ENCODE results near the gene LRRD1. TPM values are rescaled to one million over a fixed set of nuclear protein-coding genes. Genes with fewer than 3 reads are reported as not detected.
"Not testable (repeated sequence)": the region's sequence is repeated elsewhere in the genome, so short reads cannot be mapped to it uniquely, and the experiment has no call there.

Gene LRRD1
- total RNA-seq, 1 donor from 2014 or later = 0.09 TPM

GRCh38 chr7:92134271-92135051 is 44.5 kb downstream of the LRRD1 start, which contains the start of gene CYP51A1:
Gene CYP51A1, minus strand, starts transcription at chr7:92134477. Its CDS starts 113 bp downstream, at chr7:92134364.
- intact Hi-C loops (cut with micrococcal nuclease) = loop anchor here (1.0 to 2.0 kb wide), 6 partner anchors 44 to 394 kb away; partner anchors contain the start of genes AKAP9, ANKIB1, GATAD1 and KRIT1
- Mint-ChIP-seq H3K27me3 (ENCODE audit: low read depth) (no peaks in the 10 kb centered on the region), H3K27ac (peak within 1 kb of the TSS; percentile 99), H3K4me3 (ENCODE audit: low read depth) (peak within 1 kb of the TSS; percentile 99), H3K36me3 (ENCODE audit: low read depth) (peaks cover 38% of the 10 kb centered on the region), H3K9me3 (peaks cover 6% of the 10 kb centered on the region), H3K4me1 (ENCODE audit: low read depth) (peaks cover 41% of the 10 kb centered on the region)
- DNase-seq (ENCODE audit: low spot score) = peak; percentile 92

- DNase-seq (ENCODE audit: low spot score) = peak; percentile 57
- Mint-ChIP-seq H3K4me1 (ENCODE audit: low read depth) (peaks cover 41% of the 10 kb centered on the region), H3K9me3 (peaks cover 5% of the 10 kb centered on the region), H3K27ac (peak overlapping the region; percentile 99), H3K4me3 (ENCODE audit: low read depth) (peak overlapping the region; percentile 99), H3K27me3 (ENCODE audit: low read depth) (no peaks in the 10 kb centered on the region), H3K36me3 (ENCODE audit: low read depth) (peaks cover 43% of the 10 kb centered on the region)
- intact Hi-C loops (cut with micrococcal nuclease) = loop anchor here (1.0 to 2.0 kb wide), 6 partner anchors 45 to 394 kb away; partner anchors contain the start of genes AKAP9, ANKIB1, GATAD1 and KRIT1
Observed at GRCh38 chr7:92133737-92134270, 45.1 kb downstream of the LRRD1 start.

GRCh38 chr7:92133133-92133736 is 45.7 kb downstream of the LRRD1 start:
- peaks cover 49% of the 10 kb centered on the region for H3K36me3 Mint-ChIP-seq (ENCODE audit: low read depth)
- intact Hi-C loops (cut with micrococcal nuclease) = no loop called here
- H3K27ac Mint-ChIP-seq = peak overlapping the region; percentile 99
- H3K27me3 Mint-ChIP-seq (ENCODE audit: low read depth) = no peaks in the 10 kb centered on the region
- no peaks in the 10 kb centered on the region for H3K9me3 Mint-ChIP-seq
- H3K4me1 Mint-ChIP-seq (ENCODE audit: low read depth) = peaks cover 41% of the 10 kb centered on the region
- H3K4me3 Mint-ChIP-seq (ENCODE audit: low read depth) = peak overlapping the region; percentile 99
- DNase-seq (ENCODE audit: low spot score) = no peak

GRCh38 chr7:92131764-92132330 is 47.1 kb downstream of the LRRD1 start:
- H3K27ac Mint-ChIP-seq = peak overlapping the region; percentile 28
- H3K4me3 Mint-ChIP-seq (ENCODE audit: low read depth) = peak overlapping the region; percentile 32
- H3K36me3 Mint-ChIP-seq (ENCODE audit: low read depth) = peaks cover 63% of the 10 kb centered on the region
- no peaks in the 10 kb centered on the region for H3K27me3 Mint-ChIP-seq (ENCODE audit: low read depth)
- intact Hi-C loops (cut with micrococcal nuclease) = no loop called here
- peaks cover 37% of the 10 kb centered on the region for H3K4me1 Mint-ChIP-seq (ENCODE audit: low read depth)
- no peaks in the 10 kb centered on the region for H3K9me3 Mint-ChIP-seq
- DNase-seq (ENCODE audit: low spot score) = no peak

- peaks cover 42% of the 10 kb centered on the region for H3K4me1 Mint-ChIP-seq (ENCODE audit: low read depth)
- H3K27ac Mint-ChIP-seq = no peak overlapping the region
- no peaks in the 10 kb centered on the region for H3K9me3 Mint-ChIP-seq
- no peaks in the 10 kb centered on the region for H3K27me3 Mint-ChIP-seq (ENCODE audit: low read depth)
- DNase-seq (ENCODE audit: low spot score) = no peak
- peaks cover 71% of the 10 kb centered on the region for H3K36me3 Mint-ChIP-seq (ENCODE audit: low read depth)
- intact Hi-C loops (cut with micrococcal nuclease) = no loop called here
- H3K4me3 Mint-ChIP-seq (ENCODE audit: low read depth) = peak overlapping the region; percentile 13
Observed at GRCh38 chr7:92131093-92131492, 47.8 kb downstream of the LRRD1 start.

- Mint-ChIP-seq H3K9me3 (peaks cover 6% of the 10 kb centered on the region), H3K4me3 (ENCODE audit: low read depth) (no peak overlapping the region), H3K36me3 (ENCODE audit: low read depth) (peaks cover 92% of the 10 kb centered on the region), H3K27me3 (ENCODE audit: low read depth) (no peaks in the 10 kb centered on the region), H3K27ac (no peak overlapping the region), H3K4me1 (ENCODE audit: low read depth) (peaks cover 32% of the 10 kb centered on the region)
- intact Hi-C loops (cut with micrococcal nuclease) = no loop called here
- DNase-seq (ENCODE audit: low spot score) = no peak
Observed at GRCh38 chr7:92121681-92122080, 57.3 kb downstream of the LRRD1 start.

- Mint-ChIP-seq H3K4me1 (ENCODE audit: low read depth) (peaks cover 32% of the 10 kb centered on the region), H3K27me3 (ENCODE audit: low read depth) (no peaks in the 10 kb centered on the region), H3K9me3 (peaks cover 6% of the 10 kb centered on the region), H3K27ac (peak overlapping the region; percentile 14), H3K36me3 (ENCODE audit: low read depth) (peaks cover 93% of the 10 kb centered on the region), H3K4me3 (ENCODE audit: low read depth) (no peak overlapping the region)
- intact Hi-C loops (cut with micrococcal nuclease) = no loop called here
- DNase-seq (ENCODE audit: low spot score) = no peak
Observed at GRCh38 chr7:92119213-92119759, 59.7 kb downstream of the LRRD1 start.

- DNase-seq (ENCODE audit: low spot score) = no peak
- H3K4me3 Mint-ChIP-seq (ENCODE audit: low read depth) = no peak overlapping the region
- no peaks in the 10 kb centered on the region for H3K27me3 Mint-ChIP-seq (ENCODE audit: low read depth)
- intact Hi-C loops (cut with micrococcal nuclease) = no loop called here
- H3K36me3 Mint-ChIP-seq (ENCODE audit: low read depth) = peaks cover 89% of the 10 kb centered on the region
- peaks cover 2% of the 10 kb centered on the region for H3K9me3 Mint-ChIP-seq
- no peak overlapping the region for H3K27ac Mint-ChIP-seq
- H3K4me1 Mint-ChIP-seq (ENCODE audit: low read depth) = peaks cover 28% of the 10 kb centered on the region
Observed at GRCh38 chr7:92116949-92117348, 62.0 kb downstream of the LRRD1 start.

GRCh38 chr7:92115821-92116220 is 63.1 kb downstream of the LRRD1 start:
- H3K27me3 Mint-ChIP-seq (ENCODE audit: low read depth) = no peaks in the 10 kb centered on the region
- intact Hi-C loops (cut with micrococcal nuclease) = no loop called here
- no peak overlapping the region for H3K4me3 Mint-ChIP-seq (ENCODE audit: low read depth)
- H3K9me3 Mint-ChIP-seq = no peaks in the 10 kb centered on the region
- H3K4me1 Mint-ChIP-seq (ENCODE audit: low read depth) = peaks cover 26% of the 10 kb centered on the region
- H3K27ac Mint-ChIP-seq = no peak overlapping the region
- peaks cover 84% of the 10 kb centered on the region for H3K36me3 Mint-ChIP-seq (ENCODE audit: low read depth)
- DNase-seq (ENCODE audit: low spot score) = no peak

GRCh38 chr7:92110857-92111256 is 68.1 kb downstream of the LRRD1 start:
- intact Hi-C loops (cut with micrococcal nuclease) = no loop called here
- Mint-ChIP-seq H3K4me3 (ENCODE audit: low read depth) (no peak overlapping the region), H3K27me3 (ENCODE audit: low read depth) (no peaks in the 10 kb centered on the region), H3K36me3 (ENCODE audit: low read depth) (peaks cover 66% of the 10 kb centered on the region), H3K27ac (no peak overlapping the region), H3K4me1 (ENCODE audit: low read depth) (peaks cover 18% of the 10 kb centered on the region), H3K9me3 (no peaks in the 10 kb centered on the region)
- no peak for DNase-seq (ENCODE audit: low spot score)

GRCh38 chr7:92108821-92109220 is 70.1 kb downstream of the LRRD1 start:
- no peak overlapping the region for H3K4me3 Mint-ChIP-seq (ENCODE audit: low read depth)

GRCh38 chr7:92102862-92103261 is 76.1 kb downstream of the LRRD1 start:
- H3K27me3 Mint-ChIP-seq (ENCODE audit: low read depth); H3K4me3 Mint-ChIP-seq (ENCODE audit: low read depth); H3K9me3 Mint-ChIP-seq; intact Hi-C loops (cut with micrococcal nuclease); H3K4me1 Mint-ChIP-seq (ENCODE audit: low read depth); DNase-seq (ENCODE audit: low spot score); H3K27ac Mint-ChIP-seq: not testable (repeated sequence)
- peaks cover 49% of the 10 kb centered on the region for H3K36me3 Mint-ChIP-seq (ENCODE audit: low read depth)

More at GRCh38 chr7:92108821-92109220, 70.1 kb downstream of the LRRD1 start:
- peaks cover 55% of the 10 kb centered on the region for H3K36me3 Mint-ChIP-seq (ENCODE audit: low read depth)
- H3K27me3 Mint-ChIP-seq (ENCODE audit: low read depth) = no peaks in the 10 kb centered on the region
- H3K27ac Mint-ChIP-seq = no peak overlapping the region
- no peak for DNase-seq (ENCODE audit: low spot score)
- H3K4me1 Mint-ChIP-seq (ENCODE audit: low read depth) = peaks cover 3% of the 10 kb centered on the region
- intact Hi-C loops (cut with micrococcal nuclease) = no loop called here
- H3K9me3 Mint-ChIP-seq = no peaks in the 10 kb centered on the region

Data from activated T-helper 2 cell treated with anti-CD3 and anti-CD28 coated beads, Interferon-gamma antibody, Interleukin-2, Interleukin-4, amounts not matched to agents 10 μg/mL and 5 μg/mL and 100 μg/mL, durations not matched to agents 14 hours and 24 hours and 36 hours (primary cell).